Prostate gland (tissue), 1 donor: ENCODE results near the gene ANKRD66.

Experiments used
- POLR2A ChIP-seq: fragments of 450-650 bp; IDR thresholded peaks from one replicate; pipeline ENCODE4 v1.6.1; 2016; ENCODE audit warnings: antibody characterized with exemption, mild to moderate bottlenecking
- POLR2AphosphoS5 ChIP-seq: sonication (generic); formaldehyde crosslinking; IDR thresholded peaks from one replicate; pipeline ENCODE4 v1.6.1; 2017; ENCODE audit warnings: antibody characterized with exemption

DNA sequence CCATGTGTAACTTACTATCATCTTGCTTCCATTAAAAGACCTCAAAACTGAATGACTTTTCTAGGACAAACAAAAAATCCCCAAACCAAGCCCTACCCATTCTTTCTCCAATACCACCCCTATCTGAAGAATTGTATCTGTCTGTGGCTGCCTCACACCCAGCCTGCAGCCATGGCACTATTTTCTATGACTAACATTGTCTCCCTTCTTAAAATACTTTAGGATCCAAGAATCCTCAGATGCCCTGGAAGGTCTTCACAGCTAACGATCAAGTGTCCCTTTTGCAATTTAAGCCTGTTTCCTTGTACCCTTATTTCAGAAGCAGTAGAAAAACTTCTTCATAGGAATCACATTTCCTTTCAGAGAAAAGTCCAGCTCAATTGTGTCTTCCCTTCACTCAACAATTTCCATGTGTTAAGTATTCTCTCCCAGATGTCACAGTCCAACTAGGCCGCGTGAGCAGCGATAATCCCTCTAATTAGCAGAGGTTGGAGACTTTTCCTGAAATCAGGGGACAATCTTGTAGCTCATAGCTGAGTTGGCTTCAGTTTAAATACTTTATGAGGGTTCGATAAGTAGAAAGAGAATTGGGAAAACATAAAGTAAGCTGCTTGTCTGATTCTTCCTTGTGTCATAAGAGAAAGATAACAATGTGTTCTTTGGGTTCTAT is 41.3 kb downstream of the ANKRD66 start:
- TF ChIP-seq POLR2AphosphoS5 (no peak), POLR2A (no peak)
